HG03066 (cell line): ENCODE results near the gene STAP1.
A peak's percentile ranks its signal among the peaks of the same experiment; 100 is the strongest.

Experiments used
- ATAC-seq: cut with Tn5 transposase; IDR thresholded peaks from one replicate; pipeline ENCODE4 v1.9.1; 2021; ENCODE audit warnings: low read depth; ENCODE audit not compliant: unreplicated experiment

STAP1 gene

GRCh38 chr4:67554096-67554495, 4.4 kb upstream of the STAP1 start:
- ATAC-seq: no peak

- ATAC-seq: no peak
Measured at GRCh38 chr4:67555447-67555846, 3.1 kb upstream of the STAP1 start.

DNA sequence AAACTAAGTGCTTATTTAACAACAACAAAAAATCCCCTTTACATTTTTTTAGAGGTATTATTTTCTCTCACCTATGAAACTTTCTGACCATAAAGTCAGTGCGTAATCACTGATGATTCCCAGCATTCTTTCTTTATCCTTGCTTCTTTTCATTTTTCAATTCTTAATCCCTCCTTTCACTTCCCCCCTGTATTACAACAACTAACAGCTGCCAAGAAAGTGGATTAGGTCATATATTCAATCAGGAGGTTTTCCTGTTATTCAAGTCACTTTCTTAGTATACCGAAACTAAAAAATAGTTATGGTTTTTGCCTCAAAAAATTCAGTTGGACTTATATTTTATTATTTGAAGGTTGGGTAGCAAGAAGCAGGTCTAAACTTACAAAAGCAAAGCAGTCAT, 2.1 kb upstream of the STAP1 start:
- no peak for ATAC-seq

DNA sequence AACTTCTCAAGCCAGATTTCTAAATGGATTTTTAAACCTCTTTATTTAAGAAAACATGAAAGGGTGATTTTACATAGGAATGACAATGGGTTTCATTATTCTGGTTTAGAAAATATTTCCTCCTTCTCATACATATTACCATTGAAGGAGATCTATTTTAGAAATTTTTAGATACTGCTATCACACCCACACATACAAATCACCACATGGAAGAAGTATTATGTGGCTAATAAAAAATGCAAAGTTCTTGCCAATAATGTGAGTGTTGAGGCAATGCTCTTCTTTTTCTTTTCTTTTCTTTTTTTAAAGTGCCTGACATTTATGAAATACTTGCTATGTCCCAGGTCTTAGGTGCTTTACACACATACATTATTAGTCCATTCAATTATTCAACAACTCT, 6.8 kb downstream of the STAP1 start:
- ATAC-seq: no peak

GRCh38 chr4:67566335-67566734, 7.8 kb downstream of the STAP1 start:
- ATAC-seq: no peak

DNA sequence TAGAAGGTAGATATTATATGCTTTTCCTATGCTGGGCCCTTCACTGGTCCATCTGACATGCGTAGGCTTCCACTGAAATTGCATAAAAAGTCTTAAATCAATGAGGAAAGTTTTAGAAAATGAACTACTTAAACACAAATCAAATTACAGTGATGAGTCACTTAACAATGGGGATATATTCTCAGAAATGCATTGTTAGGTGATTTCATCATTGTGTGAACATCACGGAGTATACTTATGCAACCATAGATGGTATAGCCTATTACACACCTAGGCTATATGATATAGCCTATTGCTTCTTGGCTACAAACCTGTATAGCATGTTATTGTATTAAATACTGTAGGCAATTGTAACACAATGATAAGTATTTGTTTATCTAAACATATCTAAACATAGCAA, 10.3 kb downstream of the STAP1 start:
- no peak for ATAC-seq

DNA sequence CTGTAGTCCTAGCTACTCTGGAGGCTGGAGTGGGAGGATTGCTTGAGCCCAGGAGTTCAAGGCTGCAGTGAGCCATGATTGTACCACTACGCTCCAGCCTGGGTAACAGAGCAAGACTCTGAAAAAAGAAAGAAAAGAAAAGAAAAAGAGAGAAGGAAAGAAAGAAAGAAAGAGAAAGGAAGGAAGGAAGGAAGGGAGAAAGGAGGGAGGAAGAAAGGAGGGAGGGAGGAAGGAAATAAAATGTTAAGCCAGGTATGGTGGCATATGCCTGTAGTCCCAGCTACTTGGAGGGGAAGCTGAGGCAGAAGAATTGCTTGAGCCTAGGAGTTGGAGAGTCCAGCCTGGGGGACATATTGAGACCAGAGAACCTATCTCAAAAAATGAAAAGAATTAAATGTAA, 12.0 kb downstream of the STAP1 start:
- no peak for ATAC-seq

DNA sequence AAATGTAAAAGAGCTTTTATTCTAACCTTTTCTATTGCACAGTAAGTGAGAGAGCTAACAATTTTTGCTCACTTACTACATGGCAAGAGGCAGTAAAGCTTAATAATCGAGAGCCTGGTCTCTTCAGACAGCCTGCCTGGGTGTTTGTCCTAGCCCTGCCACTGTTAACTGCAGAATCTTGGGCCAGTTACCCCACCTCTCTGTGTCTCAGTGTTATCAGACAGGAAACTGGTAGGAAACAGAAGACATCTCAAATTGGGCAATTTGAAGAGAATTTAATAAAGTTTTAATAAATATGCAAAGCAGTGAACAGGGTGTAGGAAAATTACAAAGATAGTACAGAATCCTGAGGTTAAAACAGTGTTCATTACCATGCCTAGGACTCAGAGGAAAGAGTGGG, 13.4 kb downstream of the STAP1 start:
- ATAC-seq: no peak

GRCh38 chr4:67573193-67573592, 14.7 kb downstream of the STAP1 start:
- ATAC-seq: no peak

DNA sequence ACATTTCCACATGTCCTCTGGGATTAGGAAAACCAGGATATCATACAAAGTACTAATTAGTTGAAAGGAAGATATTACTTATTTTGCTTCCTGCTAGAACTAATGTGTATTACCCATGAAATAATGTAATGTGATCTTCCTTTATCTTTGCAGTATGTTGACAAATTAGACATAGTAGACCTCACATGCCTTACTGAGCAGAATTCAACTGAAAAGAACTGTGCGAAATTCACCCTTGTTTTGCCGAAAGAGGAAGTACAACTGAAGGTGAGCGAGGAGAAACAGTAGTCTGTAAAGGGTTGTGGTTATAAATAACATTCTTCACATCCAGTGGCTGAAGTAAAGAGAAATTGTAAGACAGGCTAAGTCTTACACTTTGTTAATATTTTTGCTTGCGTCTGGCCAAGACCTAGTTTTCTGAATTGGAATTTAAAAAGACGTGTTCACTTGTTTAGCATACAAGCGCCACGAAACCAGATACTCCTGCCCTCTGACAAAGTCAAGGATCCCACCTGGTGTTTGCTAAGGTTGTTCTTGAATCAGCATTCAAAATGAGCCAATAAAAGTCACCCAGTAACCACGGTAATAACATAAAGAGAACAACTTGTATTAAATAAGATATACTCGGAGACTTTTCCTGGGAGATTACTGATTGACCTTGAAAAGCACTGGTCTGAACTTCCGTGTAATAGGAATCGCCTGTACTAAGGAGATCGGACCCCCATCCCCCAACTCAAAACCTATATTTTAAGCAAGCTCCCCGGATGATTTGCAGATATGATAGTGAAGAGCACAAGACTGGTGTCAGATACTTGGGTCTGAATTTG, 16.9 kb downstream of the STAP1 start:
- peak; percentile 95 for ATAC-seq

DNA sequence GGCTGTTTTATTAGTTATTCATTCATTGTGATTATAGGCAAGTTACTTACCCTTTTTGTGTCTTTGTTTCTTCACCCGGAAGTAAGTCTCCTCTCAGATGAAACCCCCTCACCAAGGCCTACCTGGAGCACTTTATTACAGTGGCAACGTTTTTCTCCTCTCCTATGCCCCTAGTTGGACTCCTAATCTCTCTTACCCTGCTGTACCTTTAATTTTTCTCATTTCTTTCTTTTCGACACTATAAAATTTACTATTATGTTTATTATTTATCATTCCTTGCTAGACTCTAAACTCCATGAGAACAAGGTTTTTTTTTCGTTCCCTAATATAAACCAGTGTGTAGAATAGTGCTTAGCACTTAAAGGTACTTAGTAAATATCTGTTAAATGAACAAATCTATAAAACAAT, 17.5 kb downstream of the STAP1 start:
- no peak for ATAC-seq

DNA sequence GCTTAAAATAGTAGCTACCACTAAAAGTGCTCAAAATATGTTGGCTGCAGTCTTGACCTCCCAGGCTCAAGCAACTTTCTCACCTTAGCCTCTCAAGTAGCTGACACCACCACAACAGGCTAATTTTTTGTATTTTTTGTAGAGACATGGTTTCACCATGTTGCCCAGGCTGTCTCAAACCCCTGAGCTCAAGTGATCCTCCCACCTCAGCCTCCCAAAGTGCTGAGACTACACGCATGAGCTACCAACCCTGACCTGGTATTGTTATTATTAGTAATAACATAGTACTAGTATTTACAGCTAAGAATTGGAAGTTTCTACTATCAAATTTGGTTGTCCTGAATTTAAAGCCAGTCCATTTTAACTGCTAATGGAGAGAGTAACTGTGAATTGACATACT, 18.0 kb downstream of the STAP1 start:
- peak; percentile 45 for ATAC-seq

GRCh38 chr4:67580577-67580976, 22.1 kb downstream of the STAP1 start:
- ATAC-seq: no peak

- ATAC-seq: no peak
Measured at GRCh38 chr4:67581208-67581857, 22.8 kb downstream of the STAP1 start.

DNA sequence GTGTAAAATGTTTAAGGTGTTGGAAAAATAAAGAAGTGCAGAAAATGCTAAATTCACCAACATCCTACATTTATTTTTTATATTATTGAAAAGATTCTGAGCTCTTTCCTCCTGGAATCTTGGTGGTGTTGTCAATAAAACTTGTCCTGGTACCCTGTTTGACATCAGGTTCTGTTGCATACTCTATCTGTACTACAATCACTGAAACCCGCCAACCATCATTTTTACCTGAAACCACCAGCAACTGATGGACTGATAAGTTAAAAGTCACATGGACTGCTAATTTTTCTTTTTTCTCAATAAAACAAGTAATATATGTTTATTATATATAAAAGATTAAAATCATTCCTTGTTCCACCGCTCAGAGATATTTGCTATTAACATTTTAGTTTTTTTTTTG, 23.4 kb downstream of the STAP1 start:
- no peak for ATAC-seq

- no peak for ATAC-seq
Measured at GRCh38 chr4:67584496-67584895, 26.0 kb downstream of the STAP1 start.

DNA sequence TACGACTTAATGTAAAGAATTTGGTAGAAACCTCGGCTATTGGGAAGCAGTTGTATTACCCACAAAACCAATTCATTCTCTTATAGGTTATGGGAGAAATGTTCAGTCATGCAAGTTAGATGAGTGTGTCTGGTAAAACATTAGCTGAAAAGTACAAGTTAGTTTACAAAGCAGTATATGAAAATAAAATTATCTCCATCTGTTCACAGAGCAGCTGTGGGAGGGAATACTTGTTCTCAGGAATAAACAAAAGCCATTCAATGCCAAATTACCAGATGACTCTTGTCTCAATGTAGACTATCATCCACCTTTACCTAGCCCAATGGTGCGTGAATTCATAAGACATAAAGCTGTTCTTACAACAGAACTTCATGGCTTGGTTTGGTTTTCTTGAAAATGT, 28.6 kb downstream of the STAP1 start:
- ATAC-seq: no peak

GRCh38 chr4:67593741-67594175, 35.2 kb downstream of the STAP1 start:
- ATAC-seq: no peak

- no peak for ATAC-seq
Measured at GRCh38 chr4:67603310-67604028, 44.9 kb downstream of the STAP1 start.

GRCh38 chr4:67604029-67604381, 45.5 kb downstream of the STAP1 start:
- ATAC-seq: no peak

GRCh38 chr4:67604749-67605148, 46.2 kb downstream of the STAP1 start:
- no peak for ATAC-seq

DNA sequence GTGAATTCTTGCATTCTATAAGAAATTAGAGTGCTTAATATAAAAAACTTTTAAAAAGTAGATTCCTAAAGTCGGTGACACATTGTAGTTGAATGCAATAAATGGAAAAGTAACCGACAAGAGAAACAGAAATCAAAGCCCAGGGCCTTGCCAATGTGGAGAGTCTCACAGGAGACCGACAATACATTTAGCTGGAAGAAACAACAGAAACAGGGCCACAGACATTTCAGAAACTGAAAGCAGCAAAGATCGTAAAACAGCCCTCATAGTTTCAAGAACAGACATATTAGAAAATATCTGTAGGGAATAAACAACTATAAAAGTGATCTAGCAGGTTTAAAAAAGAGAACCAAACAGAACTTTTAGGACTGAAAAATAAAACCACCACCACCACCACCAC, 49.5 kb downstream of the STAP1 start:
- no peak for ATAC-seq
